ENCODE results near the gene GCHFR.

DNA sequence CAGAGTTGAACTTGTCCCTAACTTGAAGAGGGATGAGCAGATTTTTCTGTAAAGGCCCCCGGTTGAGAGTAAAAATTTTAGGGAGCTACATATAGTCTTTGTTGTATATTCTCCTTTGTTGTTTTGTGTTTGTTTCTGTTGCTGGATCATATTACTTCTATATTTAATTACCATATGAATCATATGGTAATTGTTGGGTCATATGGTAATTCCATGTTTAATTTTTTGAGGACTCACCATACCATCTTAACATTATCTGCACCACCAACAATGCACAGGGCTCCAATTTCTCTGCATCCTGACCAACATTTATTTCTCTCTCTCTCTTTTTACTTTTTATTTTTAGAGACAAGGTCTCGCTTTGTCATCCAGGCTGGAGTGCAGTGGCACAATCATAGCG lies 35.7 kb downstream of the GCHFR start:
- TF ChIP-seq, protein P1, sequence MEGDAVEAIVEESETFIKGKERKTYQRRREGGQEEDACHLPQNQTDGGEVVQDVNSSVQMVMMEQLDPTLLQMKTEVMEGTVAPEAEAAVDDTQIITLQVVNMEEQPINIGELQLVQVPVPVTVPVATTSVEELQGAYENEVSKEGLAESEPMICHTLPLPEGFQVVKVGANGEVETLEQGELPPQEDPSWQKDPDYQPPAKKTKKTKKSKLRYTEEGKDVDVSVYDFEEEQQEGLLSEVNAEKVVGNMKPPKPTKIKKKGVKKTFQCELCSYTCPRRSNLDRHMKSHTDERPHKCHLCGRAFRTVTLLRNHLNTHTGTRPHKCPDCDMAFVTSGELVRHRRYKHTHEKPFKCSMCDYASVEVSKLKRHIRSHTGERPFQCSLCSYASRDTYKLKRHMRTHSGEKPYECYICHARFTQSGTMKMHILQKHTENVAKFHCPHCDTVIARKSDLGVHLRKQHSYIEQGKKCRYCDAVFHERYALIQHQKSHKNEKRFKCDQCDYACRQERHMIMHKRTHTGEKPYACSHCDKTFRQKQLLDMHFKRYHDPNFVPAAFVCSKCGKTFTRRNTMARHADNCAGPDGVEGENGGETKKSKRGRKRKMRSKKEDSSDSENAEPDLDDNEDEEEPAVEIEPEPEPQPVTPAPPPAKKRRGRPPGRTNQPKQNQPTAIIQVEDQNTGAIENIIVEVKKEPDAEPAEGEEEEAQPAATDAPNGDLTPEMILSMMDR (IDR thresholded peaks at IDR 0.05): no peak
- TF ChIP-seq EP300 (IDR thresholded peaks at IDR 0.05; ENCODE audit: low read depth) (no peak), POLR2A (IDR thresholded peaks at IDR 0.05) (no peak), POLR2AphosphoS5 (IDR thresholded peaks at IDR 0.05) (no peak)

All from transverse colon (tissue), 4 donors.